WTC11 (cell line): ENCODE measurements around the gene SOD1. TPM values are rescaled to one million over a fixed set of nuclear protein-coding genes. Genes with fewer than 3 reads are reported as not detected.

Experiments used
- ATAC-seq: fragments of 200-7000 bp; cut with Tn5 transposase; 2 replicates; pipeline ENCODE4 v1.10.0; 2021; ENCODE audit warnings: mild to moderate bottlenecking, moderate library complexity
- CTCF ChIA-PET: fragments of 300-600 bp; sonication (Branson Sonifier 250); formaldehyde crosslinking; loops from one replicate; lab custom pipeline; 2021; ENCODE audit warnings: antibody characterized with exemption; lab: Charles Lee
- POLR2A ChIA-PET: fragments of 350-600 bp; sonication (Branson Sonifier 250); formaldehyde crosslinking; loops from one replicate; lab custom pipeline; 2021; ENCODE audit warnings: antibody characterized with exemption; lab: Charles Lee
- DNase-seq: peaks from one replicate; pipeline ENCODE4 v3.0.0; 2021; ENCODE audit warnings: low spot score
- H3K27ac Mint-ChIP-seq: 2 replicates; pipeline ENCODE4 v1.8.0; 2021; ENCODE audit warnings: mixed read lengths
- H3K27me3 Mint-ChIP-seq: 2 replicates; pipeline ENCODE4 v1.8.0; 2021; ENCODE audit warnings: low read depth, mild to moderate bottlenecking, moderate library complexity, mixed read lengths
- H3K36me3 Mint-ChIP-seq: 2 replicates; pipeline ENCODE4 v1.8.0; 2021; ENCODE audit warnings: mixed read lengths
- H3K4me1 Mint-ChIP-seq: 2 replicates; pipeline ENCODE4 v1.8.0; 2022; ENCODE audit warnings: mixed read lengths
- H3K4me3 Mint-ChIP-seq: 2 replicates; pipeline ENCODE4 v1.8.0; 2021; ENCODE audit warnings: mild to moderate bottlenecking, moderate library complexity, mixed read lengths
- H3K9me3 Mint-ChIP-seq: 2 replicates; pipeline ENCODE4 v1.8.0; 2021; ENCODE audit warnings: mixed read lengths
- ATF2 ChIP-seq: sonication (generic); formaldehyde crosslinking; IDR thresholded peaks from 2 replicates; pipeline ENCODE4 v1.8.1; 2022; ENCODE audit warnings: low read depth, missing genetic modification reagents, borderline replicate concordance
- ELF4 ChIP-seq: sonication (generic); formaldehyde crosslinking; IDR thresholded peaks from 2 replicates; pipeline ENCODE4 v1.8.1; 2022; ENCODE audit warnings: low read depth, mild to moderate bottlenecking, moderate library complexity, missing genetic modification reagents
- ERG ChIP-seq: fragments of 250-450 bp; sonication (Bioruptor Pico); IDR thresholded peaks from 2 replicates; pipeline ENCODE4 v1.8.0; 2021; ENCODE audit warnings: mild to moderate bottlenecking
- ETV6 ChIP-seq: sonication (generic); formaldehyde crosslinking; IDR thresholded peaks from 2 replicates; pipeline ENCODE4 v1.8.1; 2022; ENCODE audit warnings: mild to moderate bottlenecking, missing genetic modification reagents
- NFATC4 ChIP-seq: fragments of 250-450 bp; sonication (Bioruptor Pico); IDR thresholded peaks from 2 replicates; pipeline ENCODE4 v1.9.0; 2021; ENCODE audit warnings: mild to moderate bottlenecking
- NR1H2 ChIP-seq: sonication (generic); formaldehyde crosslinking; IDR thresholded peaks from 2 replicates; pipeline ENCODE4 v1.9.0; 2021; ENCODE audit warnings: mild to moderate bottlenecking, moderate library complexity, missing genetic modification reagents
- RORB ChIP-seq: fragments of 250-450 bp; sonication (Bioruptor Pico); IDR thresholded peaks from 2 replicates; pipeline ENCODE4 v1.9.0; 2021; ENCODE audit warnings: mild to moderate bottlenecking
- SMAD3 ChIP-seq: sonication (generic); formaldehyde crosslinking; IDR thresholded peaks from 2 replicates; pipeline ENCODE4 v1.8.0; 2022; ENCODE audit warnings: missing genetic modification reagents, mild to moderate bottlenecking, borderline replicate concordance
- SOX15 ChIP-seq: fragments of 250-450 bp; sonication (Bioruptor Pico); IDR thresholded peaks from 2 replicates; pipeline ENCODE4 v1.9.0; 2021; ENCODE audit warnings: mild to moderate bottlenecking
- ZNF138 ChIP-seq: sonication (generic); formaldehyde crosslinking; conservative IDR thresholded peaks from 2 replicates; pipeline ENCODE4 v1.8.1; 2022; ENCODE audit warnings: mild to moderate bottlenecking, moderate library complexity, missing genetic modification reagents
- ZNF317 ChIP-seq: sonication (generic); formaldehyde crosslinking; IDR thresholded peaks from 2 replicates; pipeline ENCODE4 v1.8.1; 2023; ENCODE audit warnings: low read depth, mild to moderate bottlenecking, moderate library complexity, missing genetic modification reagents, borderline replicate concordance
- ZNF416 ChIP-seq: fragments of 250-450 bp; sonication (Bioruptor Pico); IDR thresholded peaks from 2 replicates; pipeline ENCODE4 v1.9.0; 2021; ENCODE audit warnings: mild to moderate bottlenecking, inconsistent platforms
- ZSCAN18 ChIP-seq: fragments of 250-450 bp; sonication (Bioruptor Pico); IDR thresholded peaks from 2 replicates; pipeline ENCODE4 v2.1.2; 2022; ENCODE audit warnings: mild to moderate bottlenecking, moderate library complexity
- total RNA-seq: library from RNA; stranded (reverse); gene quantifications from 3 replicates; pipeline ENCODE4 v1.2.3, GENCODE V29; 2021
- TF ChIP-seq, protein P1 (sequence below): sonication (generic); formaldehyde crosslinking; IDR thresholded peaks from 2 replicates; pipeline ENCODE4 v1.8.0; 2022; ENCODE audit warnings: missing genetic modification reagents
- TF ChIP-seq, protein P2 (sequence below): sonication (generic); formaldehyde crosslinking; IDR thresholded peaks from 2 replicates; pipeline ENCODE4 v1.8.1; 2023; ENCODE audit warnings: mild to moderate bottlenecking, moderate library complexity, missing genetic modification reagents

The SOD1 gene
- total RNA-seq, 1 experiment from 2014 or later = 181 TPM

DNA sequence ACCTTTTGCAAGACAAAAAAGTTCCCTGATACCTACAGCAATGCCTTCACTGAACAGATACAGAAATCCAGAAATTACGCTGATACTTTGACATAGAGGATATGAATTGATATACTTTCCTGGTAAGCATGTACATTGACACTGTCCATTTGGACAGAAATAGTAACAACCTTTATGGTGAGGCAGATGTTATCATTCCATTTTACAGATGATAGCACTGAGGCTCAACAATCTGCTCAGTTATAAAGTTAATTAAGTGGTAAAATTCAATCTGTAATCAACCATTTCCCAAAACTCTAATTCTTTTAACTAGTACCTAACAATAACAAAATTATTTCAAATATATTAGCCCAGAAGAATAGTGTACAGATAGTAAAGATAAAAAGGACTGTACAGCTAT, 51.8 kb downstream of the SOD1 start:
- H3K27ac Mint-ChIP-seq = no peak overlapping the region
- TF ChIP-seq RORB (CRISPR knock-in tag) (no peak), ATF2 (CRISPR knock-in tag) (no peak), NR1H2 (CRISPR knock-in tag) (no peak), SMAD3 (CRISPR knock-in tag) (no peak), ZNF138 (CRISPR knock-in tag) (no peak)
- TF ChIP-seq, protein P1, sequence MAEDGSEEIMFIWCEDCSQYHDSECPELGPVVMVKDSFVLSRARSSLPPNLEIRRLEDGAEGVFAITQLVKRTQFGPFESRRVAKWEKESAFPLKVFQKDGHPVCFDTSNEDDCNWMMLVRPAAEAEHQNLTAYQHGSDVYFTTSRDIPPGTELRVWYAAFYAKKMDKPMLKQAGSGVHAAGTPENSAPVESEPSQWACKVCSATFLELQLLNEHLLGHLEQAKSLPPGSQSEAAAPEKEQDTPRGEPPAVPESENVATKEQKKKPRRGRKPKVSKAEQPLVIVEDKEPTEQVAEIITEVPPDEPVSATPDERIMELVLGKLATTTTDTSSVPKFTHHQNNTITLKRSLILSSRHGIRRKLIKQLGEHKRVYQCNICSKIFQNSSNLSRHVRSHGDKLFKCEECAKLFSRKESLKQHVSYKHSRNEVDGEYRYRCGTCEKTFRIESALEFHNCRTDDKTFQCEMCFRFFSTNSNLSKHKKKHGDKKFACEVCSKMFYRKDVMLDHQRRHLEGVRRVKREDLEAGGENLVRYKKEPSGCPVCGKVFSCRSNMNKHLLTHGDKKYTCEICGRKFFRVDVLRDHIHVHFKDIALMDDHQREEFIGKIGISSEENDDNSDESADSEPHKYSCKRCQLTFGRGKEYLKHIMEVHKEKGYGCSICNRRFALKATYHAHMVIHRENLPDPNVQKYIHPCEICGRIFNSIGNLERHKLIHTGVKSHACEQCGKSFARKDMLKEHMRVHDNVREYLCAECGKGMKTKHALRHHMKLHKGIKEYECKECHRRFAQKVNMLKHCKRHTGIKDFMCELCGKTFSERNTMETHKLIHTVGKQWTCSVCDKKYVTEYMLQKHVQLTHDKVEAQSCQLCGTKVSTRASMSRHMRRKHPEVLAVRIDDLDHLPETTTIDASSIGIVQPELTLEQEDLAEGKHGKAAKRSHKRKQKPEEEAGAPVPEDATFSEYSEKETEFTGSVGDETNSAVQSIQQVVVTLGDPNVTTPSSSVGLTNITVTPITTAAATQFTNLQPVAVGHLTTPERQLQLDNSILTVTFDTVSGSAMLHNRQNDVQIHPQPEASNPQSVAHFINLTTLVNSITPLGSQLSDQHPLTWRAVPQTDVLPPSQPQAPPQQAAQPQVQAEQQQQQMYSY (CRISPR knock-in tag) = no peak
- TF ChIP-seq, all 79 proteins: peak for 0
- ChIA-PET CTCF (no interaction called here), POLR2A (no interaction called here)
- ATAC-seq (no peak), DNase-seq (no peak)
- no peaks in the 10 kb centered on the region for H3K36me3 Mint-ChIP-seq
- no peak overlapping the region for H3K4me3 Mint-ChIP-seq
- no peaks in the 10 kb centered on the region for H3K9me3 Mint-ChIP-seq
- H3K4me1 Mint-ChIP-seq = peaks cover 82% of the 10 kb centered on the region
- no peaks in the 10 kb centered on the region for H3K27me3 Mint-ChIP-seq

DNA sequence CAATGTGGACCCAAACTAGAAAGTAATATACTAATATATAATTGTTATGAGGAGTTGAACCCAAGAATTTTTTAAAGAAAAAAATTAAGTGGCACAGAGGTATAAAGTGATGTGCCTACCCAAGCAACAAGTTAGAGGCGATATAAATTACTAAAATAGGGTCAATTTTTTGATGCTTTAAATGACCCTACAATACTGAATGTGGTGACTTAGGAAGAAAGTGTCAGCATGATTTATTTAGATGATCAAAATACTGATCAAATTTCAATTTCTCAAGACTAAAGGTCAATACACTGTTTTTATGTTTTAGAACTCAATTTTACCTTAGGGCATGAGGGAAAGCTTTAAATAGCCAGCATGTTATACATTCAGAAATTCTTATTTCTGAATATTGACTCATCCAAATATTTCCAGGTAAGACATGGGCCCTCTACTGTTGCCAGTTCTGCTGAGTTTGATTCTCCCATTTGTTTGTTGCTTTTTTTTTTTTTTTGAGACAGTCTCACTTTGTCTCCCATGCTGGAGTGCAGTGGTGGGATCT, 52.3 kb downstream of the SOD1 start:
- H3K4me1 Mint-ChIP-seq = peaks cover 82% of the 10 kb centered on the region
- peak overlapping the region; percentile 37; the same call in 1 of the 2 replicates for H3K27ac Mint-ChIP-seq
- no peak overlapping the region for H3K4me3 Mint-ChIP-seq
- no peaks in the 10 kb centered on the region for H3K9me3 Mint-ChIP-seq
- DNase-seq (no peak), ATAC-seq (no peak)
- TF ChIP-seq, protein P2, sequence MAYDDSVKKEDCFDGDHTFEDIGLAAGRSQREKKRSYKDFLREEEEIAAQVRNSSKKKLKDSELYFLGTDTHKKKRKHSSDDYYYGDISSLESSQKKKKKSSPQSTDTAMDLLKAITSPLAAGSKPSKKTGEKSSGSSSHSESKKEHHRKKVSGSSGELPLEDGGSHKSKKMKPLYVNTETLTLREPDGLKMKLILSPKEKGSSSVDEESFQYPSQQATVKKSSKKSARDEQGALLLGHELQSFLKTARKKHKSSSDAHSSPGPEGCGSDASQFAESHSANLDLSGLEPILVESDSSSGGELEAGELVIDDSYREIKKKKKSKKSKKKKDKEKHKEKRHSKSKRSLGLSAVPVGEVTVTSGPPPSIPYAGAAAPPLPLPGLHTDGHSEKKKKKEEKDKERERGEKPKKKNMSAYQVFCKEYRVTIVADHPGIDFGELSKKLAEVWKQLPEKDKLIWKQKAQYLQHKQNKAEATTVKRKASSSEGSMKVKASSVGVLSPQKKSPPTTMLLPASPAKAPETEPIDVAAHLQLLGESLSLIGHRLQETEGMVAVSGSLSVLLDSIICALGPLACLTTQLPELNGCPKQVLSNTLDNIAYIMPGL (CRISPR knock-in tag) = no peak
- TF ChIP-seq SOX15 (CRISPR knock-in tag) = no peak
- no peak for TF ChIP-seq NFATC4 (CRISPR knock-in tag)
- TF ChIP-seq ERG (CRISPR knock-in tag) = no peak
- TF ChIP-seq ELF4 (CRISPR knock-in tag) = no peak
- H3K36me3 Mint-ChIP-seq = no peaks in the 10 kb centered on the region
- ChIA-PET CTCF (no interaction called here), POLR2A (no interaction called here)
- no peaks in the 10 kb centered on the region for H3K27me3 Mint-ChIP-seq

GRCh38 chr21:31713115-31713514, 53.6 kb downstream of the SOD1 start:
- no peak overlapping the region for H3K27ac Mint-ChIP-seq
- peaks cover 80% of the 10 kb centered on the region for H3K4me1 Mint-ChIP-seq

More at GRCh38 chr21:31713115-31713514, 53.6 kb downstream of the SOD1 start:
- no peaks in the 10 kb centered on the region for H3K36me3 Mint-ChIP-seq
- H3K4me3 Mint-ChIP-seq = no peak overlapping the region
- DNase-seq = no peak
- no peaks in the 10 kb centered on the region for H3K9me3 Mint-ChIP-seq
- no peak for TF ChIP-seq ZNF317 (CRISPR knock-in tag)
- TF ChIP-seq ZNF416 (CRISPR knock-in tag) = no peak
- no peak for TF ChIP-seq ETV6 (CRISPR knock-in tag)
- TF ChIP-seq ZSCAN18 (CRISPR knock-in tag) = no peak
- TF ChIP-seq, all 79 proteins: peak for 0
- H3K27me3 Mint-ChIP-seq = no peaks in the 10 kb centered on the region
- ATAC-seq = no peak
- ChIA-PET CTCF (no interaction called here), POLR2A (no interaction called here)
